ENCODE results near the gene DBNDD2.

DNA sequence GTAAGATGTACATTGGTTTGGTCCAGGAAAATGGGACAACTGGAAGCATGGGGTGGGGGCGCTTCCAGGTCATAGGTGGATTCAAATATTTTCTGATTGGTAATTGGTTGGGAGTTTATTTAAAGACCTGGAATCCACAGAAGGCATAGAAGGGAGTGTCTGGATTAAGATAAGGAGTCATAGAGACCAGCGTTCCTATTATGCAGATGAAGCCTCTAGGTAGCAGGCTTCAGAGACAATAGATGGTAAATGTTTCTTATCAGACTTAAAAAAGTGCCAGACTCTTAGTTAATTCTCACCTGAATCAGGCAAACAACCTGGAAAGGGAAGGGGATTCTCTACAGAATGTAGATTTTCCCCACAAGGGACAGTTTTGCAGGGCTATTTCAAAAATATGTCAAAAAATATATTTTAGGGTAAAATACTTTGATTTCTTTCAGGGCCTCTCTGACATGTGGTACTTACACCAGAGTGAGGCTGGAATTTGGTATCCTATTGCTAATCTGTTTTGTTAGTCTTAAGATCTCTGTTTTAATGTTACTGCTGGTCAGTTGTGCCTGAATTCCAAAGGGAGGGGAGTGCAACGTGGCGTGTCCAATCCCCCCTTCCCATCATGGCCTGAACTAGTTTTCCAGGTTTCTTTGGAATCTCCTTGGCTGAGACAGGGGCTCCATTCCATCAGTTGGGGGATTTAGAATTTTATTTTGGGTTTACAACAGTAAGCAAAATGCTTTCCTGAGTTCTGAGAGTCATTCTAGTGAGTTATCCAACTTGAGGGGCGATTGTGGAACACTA is 33.0 kb downstream of the DBNDD2 start:
- TF ChIP-seq, protein P1, sequence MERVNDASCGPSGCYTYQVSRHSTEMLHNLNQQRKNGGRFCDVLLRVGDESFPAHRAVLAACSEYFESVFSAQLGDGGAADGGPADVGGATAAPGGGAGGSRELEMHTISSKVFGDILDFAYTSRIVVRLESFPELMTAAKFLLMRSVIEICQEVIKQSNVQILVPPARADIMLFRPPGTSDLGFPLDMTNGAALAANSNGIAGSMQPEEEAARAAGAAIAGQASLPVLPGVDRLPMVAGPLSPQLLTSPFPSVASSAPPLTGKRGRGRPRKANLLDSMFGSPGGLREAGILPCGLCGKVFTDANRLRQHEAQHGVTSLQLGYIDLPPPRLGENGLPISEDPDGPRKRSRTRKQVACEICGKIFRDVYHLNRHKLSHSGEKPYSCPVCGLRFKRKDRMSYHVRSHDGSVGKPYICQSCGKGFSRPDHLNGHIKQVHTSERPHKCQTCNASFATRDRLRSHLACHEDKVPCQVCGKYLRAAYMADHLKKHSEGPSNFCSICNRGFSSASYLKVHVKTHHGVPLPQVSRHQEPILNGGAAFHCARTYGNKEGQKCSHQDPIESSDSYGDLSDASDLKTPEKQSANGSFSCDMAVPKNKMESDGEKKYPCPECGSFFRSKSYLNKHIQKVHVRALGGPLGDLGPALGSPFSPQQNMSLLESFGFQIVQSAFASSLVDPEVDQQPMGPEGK (tag by site-specific recombination; IDR thresholded peaks at IDR 0.05) = no peak
- no peak for TF ChIP-seq ZFP3 (tag by site-specific recombination; IDR thresholded peaks at IDR 0.05; ENCODE audit: low read depth)
- TF ChIP-seq, protein P2, sequence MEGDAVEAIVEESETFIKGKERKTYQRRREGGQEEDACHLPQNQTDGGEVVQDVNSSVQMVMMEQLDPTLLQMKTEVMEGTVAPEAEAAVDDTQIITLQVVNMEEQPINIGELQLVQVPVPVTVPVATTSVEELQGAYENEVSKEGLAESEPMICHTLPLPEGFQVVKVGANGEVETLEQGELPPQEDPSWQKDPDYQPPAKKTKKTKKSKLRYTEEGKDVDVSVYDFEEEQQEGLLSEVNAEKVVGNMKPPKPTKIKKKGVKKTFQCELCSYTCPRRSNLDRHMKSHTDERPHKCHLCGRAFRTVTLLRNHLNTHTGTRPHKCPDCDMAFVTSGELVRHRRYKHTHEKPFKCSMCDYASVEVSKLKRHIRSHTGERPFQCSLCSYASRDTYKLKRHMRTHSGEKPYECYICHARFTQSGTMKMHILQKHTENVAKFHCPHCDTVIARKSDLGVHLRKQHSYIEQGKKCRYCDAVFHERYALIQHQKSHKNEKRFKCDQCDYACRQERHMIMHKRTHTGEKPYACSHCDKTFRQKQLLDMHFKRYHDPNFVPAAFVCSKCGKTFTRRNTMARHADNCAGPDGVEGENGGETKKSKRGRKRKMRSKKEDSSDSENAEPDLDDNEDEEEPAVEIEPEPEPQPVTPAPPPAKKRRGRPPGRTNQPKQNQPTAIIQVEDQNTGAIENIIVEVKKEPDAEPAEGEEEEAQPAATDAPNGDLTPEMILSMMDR (tag by site-specific recombination; IDR thresholded peaks at IDR 0.05) = no peak
- TF ChIP-seq, protein P3, sequence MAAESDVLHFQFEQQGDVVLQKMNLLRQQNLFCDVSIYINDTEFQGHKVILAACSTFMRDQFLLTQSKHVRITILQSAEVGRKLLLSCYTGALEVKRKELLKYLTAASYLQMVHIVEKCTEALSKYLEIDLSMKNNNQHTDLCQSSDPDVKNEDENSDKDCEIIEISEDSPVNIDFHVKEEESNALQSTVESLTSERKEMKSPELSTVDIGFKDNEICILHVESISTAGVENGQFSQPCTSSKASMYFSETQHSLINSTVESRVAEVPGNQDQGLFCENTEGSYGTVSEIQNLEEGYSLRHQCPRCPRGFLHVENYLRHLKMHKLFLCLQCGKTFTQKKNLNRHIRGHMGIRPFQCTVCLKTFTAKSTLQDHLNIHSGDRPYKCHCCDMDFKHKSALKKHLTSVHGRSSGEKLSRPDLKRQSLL (tag by site-specific recombination; IDR thresholded peaks at IDR 0.05) = no peak
- TF ChIP-seq SALL2 (tag by site-specific recombination; IDR thresholded peaks at IDR 0.05; ENCODE audit: borderline replicate concordance) = no peak
- no peak for TF ChIP-seq ZNF670 (tag by site-specific recombination; IDR thresholded peaks at IDR 0.05; ENCODE audit: low read depth)
- no peak for TF ChIP-seq GFI1B (tag by site-specific recombination; IDR thresholded peaks at IDR 0.05)
- TF ChIP-seq ZNF16 (tag by site-specific recombination; IDR thresholded peaks at IDR 0.05; ENCODE audit: low read depth) = no peak
- TF ChIP-seq SP3 (tag by site-specific recombination; IDR thresholded peaks at IDR 0.05) = no peak

Data from HEK293 (cell line).